ENCODE measurements around the gene MDM4.

GRCh38 chr1:204583909-204584632 lies 67.9 kb downstream of the MDM4 start:
- TF ChIP-seq, protein P1, sequence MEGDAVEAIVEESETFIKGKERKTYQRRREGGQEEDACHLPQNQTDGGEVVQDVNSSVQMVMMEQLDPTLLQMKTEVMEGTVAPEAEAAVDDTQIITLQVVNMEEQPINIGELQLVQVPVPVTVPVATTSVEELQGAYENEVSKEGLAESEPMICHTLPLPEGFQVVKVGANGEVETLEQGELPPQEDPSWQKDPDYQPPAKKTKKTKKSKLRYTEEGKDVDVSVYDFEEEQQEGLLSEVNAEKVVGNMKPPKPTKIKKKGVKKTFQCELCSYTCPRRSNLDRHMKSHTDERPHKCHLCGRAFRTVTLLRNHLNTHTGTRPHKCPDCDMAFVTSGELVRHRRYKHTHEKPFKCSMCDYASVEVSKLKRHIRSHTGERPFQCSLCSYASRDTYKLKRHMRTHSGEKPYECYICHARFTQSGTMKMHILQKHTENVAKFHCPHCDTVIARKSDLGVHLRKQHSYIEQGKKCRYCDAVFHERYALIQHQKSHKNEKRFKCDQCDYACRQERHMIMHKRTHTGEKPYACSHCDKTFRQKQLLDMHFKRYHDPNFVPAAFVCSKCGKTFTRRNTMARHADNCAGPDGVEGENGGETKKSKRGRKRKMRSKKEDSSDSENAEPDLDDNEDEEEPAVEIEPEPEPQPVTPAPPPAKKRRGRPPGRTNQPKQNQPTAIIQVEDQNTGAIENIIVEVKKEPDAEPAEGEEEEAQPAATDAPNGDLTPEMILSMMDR (IDR thresholded peaks at IDR 0.05) = no peak
- TF ChIP-seq POLR2A (IDR thresholded peaks at IDR 0.05) (no peak), POLR2AphosphoS5 (IDR thresholded peaks at IDR 0.05) (no peak)

All from prostate gland (tissue), 2 donors.